ENCODE measurements around the gene PIK3C2G. TPM values are rescaled to one million over a fixed set of nuclear protein-coding genes. Genes with fewer than 3 reads are reported as not detected.

PIK3C2G gene
- total and polyA plus RNA-seq, 2 experiments from 2014 or later = not detected

- Histone ChIP-seq H3K9ac (no peak overlapping the region), H3K79me2 (ENCODE audit: insufficient read depth) (no peaks in the 10 kb centered on the region), H3K4me1 (ENCODE audit: insufficient read depth) (no peaks in the 10 kb centered on the region), H3K9me3 (ENCODE audit: low read depth) (no peaks in the 10 kb centered on the region), H3K4me3 (no peak overlapping the region), H3K27ac (no peak overlapping the region), H2AFZ (no peak overlapping the region), H3K4me2 (ENCODE audit: unreplicated experiment) (no peak overlapping the region), H3K27me3 (replicated peaks; ENCODE audit: insufficient read depth) (no peaks in the 10 kb centered on the region), H3F3A (ENCODE audit: insufficient read depth) (no peaks in the 10 kb centered on the region), H3K36me3 (ENCODE audit: low read depth) (no peaks in the 10 kb centered on the region), H3K9me2 (ENCODE audit: insufficient read depth) (no peaks in the 10 kb centered on the region), H4K20me1 (ENCODE audit: insufficient read depth) (no peaks in the 10 kb centered on the region)
- TF ChIP-seq EZH2 (IDR thresholded peaks at IDR 0.05; ENCODE audit: insufficient read depth, poor library complexity, severe bottlenecking) (no peak), EZH2phosphoT487 (IDR thresholded peaks at IDR 0.05; ENCODE audit: insufficient read depth, low read depth) (no peak)
- DNase-seq = no peak
- in situ Hi-C loops (cut with MboI) = no loop called here
- WGBS, 2 experiments (ENCODE audit: low coverage in 1 of 2, low lambda C conversion rate in 2 of 2, missing lambda C conversion rate in 2 of 2) = 66 to 68% methylated on average over 5 of the region's 5 CpGs
Observed at GRCh38 chr12:18355429-18355828, 94.1 kb downstream of the PIK3C2G start.

GRCh38 chr12:18358077-18358476 lies 96.8 kb downstream of the PIK3C2G start:
- Histone ChIP-seq H3K9me2 (ENCODE audit: insufficient read depth) (no peaks in the 10 kb centered on the region), H3K27ac (no peak overlapping the region), H3K4me1 (ENCODE audit: insufficient read depth) (no peaks in the 10 kb centered on the region), H3K27me3 (replicated peaks; ENCODE audit: insufficient read depth) (no peaks in the 10 kb centered on the region), H3K36me3 (ENCODE audit: low read depth) (no peaks in the 10 kb centered on the region; the same call in 1 of the 2 replicates), H3K4me2 (ENCODE audit: unreplicated experiment) (no peak overlapping the region), H3K4me3 (no peak overlapping the region), H3K9ac (no peak overlapping the region), H2AFZ (no peak overlapping the region), H3K79me2 (ENCODE audit: insufficient read depth) (no peaks in the 10 kb centered on the region), H4K20me1 (ENCODE audit: insufficient read depth) (no peaks in the 10 kb centered on the region), H3K9me3 (ENCODE audit: low read depth) (no peaks in the 10 kb centered on the region), H3F3A (ENCODE audit: insufficient read depth) (no peaks in the 10 kb centered on the region)
- in situ Hi-C loops (cut with MboI) = no loop called here
- TF ChIP-seq EZH2 (IDR thresholded peaks at IDR 0.05; ENCODE audit: insufficient read depth, poor library complexity, severe bottlenecking) (no peak), EZH2phosphoT487 (IDR thresholded peaks at IDR 0.05; ENCODE audit: insufficient read depth, low read depth) (no peak)
- 84 to 93% methylated on average over 2 of the region's 2 CpGs for WGBS, 2 experiments (ENCODE audit: low coverage in 1 of 2, low lambda C conversion rate in 2 of 2, missing lambda C conversion rate in 2 of 2)
- DNase-seq = no peak

- no peak for TF ChIP-seq EZH2phosphoT487 (IDR thresholded peaks at IDR 0.05; ENCODE audit: insufficient read depth, low read depth)
- no peak for TF ChIP-seq EZH2 (IDR thresholded peaks at IDR 0.05; ENCODE audit: insufficient read depth, poor library complexity, severe bottlenecking)
- WGBS, 2 experiments (ENCODE audit: low coverage in 1 of 2, low lambda C conversion rate in 2 of 2, missing lambda C conversion rate in 2 of 2) = 94% methylated on average over 2 of the region's 2 CpGs
- H3K9me3 ChIP-seq (ENCODE audit: low read depth) = no peaks in the 10 kb centered on the region
- H3F3A ChIP-seq (ENCODE audit: insufficient read depth) = no peaks in the 10 kb centered on the region
- no peak overlapping the region for H3K4me3 ChIP-seq
- H3K9me2 ChIP-seq (ENCODE audit: insufficient read depth) = no peaks in the 10 kb centered on the region
- H3K79me2 ChIP-seq (ENCODE audit: insufficient read depth) = no peaks in the 10 kb centered on the region
- in situ Hi-C loops (cut with MboI) = no loop called here
- H3K27me3 ChIP-seq (replicated peaks; ENCODE audit: insufficient read depth) = no peaks in the 10 kb centered on the region
- H3K9ac ChIP-seq = no peak overlapping the region
- H3K4me1 ChIP-seq (ENCODE audit: insufficient read depth) = no peaks in the 10 kb centered on the region
- H3K4me2 ChIP-seq (ENCODE audit: unreplicated experiment) = no peak overlapping the region
- DNase-seq = no peak
- H4K20me1 ChIP-seq (ENCODE audit: insufficient read depth) = no peaks in the 10 kb centered on the region
- no peak overlapping the region for H3K27ac ChIP-seq
- H2AFZ ChIP-seq = no peak overlapping the region
- H3K36me3 ChIP-seq (ENCODE audit: low read depth) = no peaks in the 10 kb centered on the region; the same call in 1 of the 2 replicates
Observed at GRCh38 chr12:18358930-18359329, 97.6 kb downstream of the PIK3C2G start.

GRCh38 chr12:18361433-18361832 lies 100.1 kb downstream of the PIK3C2G start:
- DNase-seq = no peak
- Histone ChIP-seq H4K20me1 (ENCODE audit: insufficient read depth) (no peaks in the 10 kb centered on the region), H3K9me3 (ENCODE audit: low read depth) (no peaks in the 10 kb centered on the region), H3K4me2 (ENCODE audit: unreplicated experiment) (no peak overlapping the region), H3F3A (ENCODE audit: insufficient read depth) (no peaks in the 10 kb centered on the region), H3K27ac (no peak overlapping the region), H3K36me3 (ENCODE audit: low read depth) (no peaks in the 10 kb centered on the region; the same call in 1 of the 2 replicates), H3K9me2 (ENCODE audit: insufficient read depth) (no peaks in the 10 kb centered on the region), H3K79me2 (ENCODE audit: insufficient read depth) (no peaks in the 10 kb centered on the region), H3K9ac (no peak overlapping the region), H3K4me3 (no peak overlapping the region), H3K4me1 (ENCODE audit: insufficient read depth) (no peaks in the 10 kb centered on the region), H3K27me3 (replicated peaks; ENCODE audit: insufficient read depth) (no peaks in the 10 kb centered on the region), H2AFZ (no peak overlapping the region)
- TF ChIP-seq EZH2 (IDR thresholded peaks at IDR 0.05; ENCODE audit: insufficient read depth, poor library complexity, severe bottlenecking) (no peak), EZH2phosphoT487 (IDR thresholded peaks at IDR 0.05; ENCODE audit: insufficient read depth, low read depth) (no peak)
- in situ Hi-C loops (cut with MboI) = no loop called here

GRCh38 chr12:18363321-18363720 lies 102.0 kb downstream of the PIK3C2G start:
- Histone ChIP-seq H3K9ac (no peak overlapping the region), H3K9me3 (ENCODE audit: low read depth) (no peaks in the 10 kb centered on the region), H3K79me2 (ENCODE audit: insufficient read depth) (no peaks in the 10 kb centered on the region), H4K20me1 (ENCODE audit: insufficient read depth) (no peaks in the 10 kb centered on the region), H3K27ac (no peak overlapping the region), H3K27me3 (replicated peaks; ENCODE audit: insufficient read depth) (no peaks in the 10 kb centered on the region), H3K9me2 (ENCODE audit: insufficient read depth) (no peaks in the 10 kb centered on the region), H3F3A (ENCODE audit: insufficient read depth) (no peaks in the 10 kb centered on the region), H3K4me3 (no peak overlapping the region), H3K4me1 (ENCODE audit: insufficient read depth) (no peaks in the 10 kb centered on the region), H2AFZ (no peak overlapping the region), H3K36me3 (ENCODE audit: low read depth) (no peaks in the 10 kb centered on the region; the same call in 1 of the 2 replicates), H3K4me2 (ENCODE audit: unreplicated experiment) (no peak overlapping the region)
- in situ Hi-C loops (cut with MboI) = no loop called here
- TF ChIP-seq EZH2 (IDR thresholded peaks at IDR 0.05; ENCODE audit: insufficient read depth, poor library complexity, severe bottlenecking) (no peak), EZH2phosphoT487 (IDR thresholded peaks at IDR 0.05; ENCODE audit: insufficient read depth, low read depth) (no peak)
- WGBS, 2 experiments (ENCODE audit: low coverage in 1 of 2, low lambda C conversion rate in 2 of 2, missing lambda C conversion rate in 2 of 2) = 45 to 49% methylated on average over 2 of the region's 2 CpGs
- DNase-seq = no peak
